Naive thymus-derived CD4-positive, alpha-beta T cell (primary cell): ENCODE data around the gene MACROD2. TPM values are rescaled to one million over a fixed set of nuclear protein-coding genes. Genes with fewer than 3 reads are reported as not detected.

Source experiments
- ATAC-seq: fragments of 150-1000 bp; cut with Tn5 transposase; 2 replicates; pipeline ENCODE4 v1.10.0; 2021; ENCODE audit warnings: mild to moderate bottlenecking, moderate library complexity
- CTCF ChIA-PET: fragments of 350-600 bp; sonication (Branson Sonifier 250); formaldehyde crosslinking; loops from one replicate; lab custom pipeline; 2021; ENCODE audit warnings: antibody characterized with exemption; lab: Charles Lee
- POLR2A ChIA-PET: fragments of 350-600 bp; sonication (Branson Sonifier 250); formaldehyde crosslinking; loops from one replicate; lab custom pipeline; 2021; ENCODE audit warnings: antibody characterized with exemption, inconsistent platforms; lab: Charles Lee
- DNase-seq, 9 donors: peaks; one replicate each; pipeline versions ENCODE4 v3.0.0 to v3.0.0-alpha.2; 2020 to 2022; ENCODE audit warnings: mixed read lengths in 1 of 9
- H3K27ac ChIP-seq: one replicate; pipeline ENCODE4 v1.7.0; 2013; ENCODE audit warnings: mild to moderate bottlenecking, low read depth, low read length, moderate library complexity
- H3K27me3 ChIP-seq, 2 donors: one replicate each; pipeline ENCODE4 v1.7.0; 2013; ENCODE audit warnings: low read length in 2 of 2, mild to moderate bottlenecking in 2 of 2, moderate library complexity in 2 of 2; ENCODE audit not compliant: control insufficient read depth in 2 of 2, insufficient read depth in 2 of 2
- H3K36me3 ChIP-seq, 3 experiments: 1 replicate in 2 of 3; 2 replicates in 1 of 3; pipeline ENCODE4 v1.7.0; 2013; ENCODE audit warnings: low read length in 3 of 3, mild to moderate bottlenecking in 3 of 3, moderate library complexity in 1 of 3; ENCODE audit not compliant: insufficient read depth in 3 of 3, control insufficient read depth in 2 of 3
- H3K4me1 ChIP-seq, 2 donors: one replicate each; pipeline ENCODE4 v1.7.0; 2013; ENCODE audit warnings: low read length in 2 of 2, mild to moderate bottlenecking in 2 of 2, moderate library complexity in 1 of 2; ENCODE audit not compliant: control insufficient read depth in 2 of 2, insufficient read depth in 2 of 2
- H3K4me3 ChIP-seq: 2 replicates; pipeline ENCODE4 v1.7.0; 2013; ENCODE audit warnings: mild to moderate bottlenecking, low read length
- H3K9me3 ChIP-seq, 3 experiments: 1 replicate in 2 of 3; 2 replicates in 1 of 3; pipeline ENCODE4 v1.7.0; 2013; ENCODE audit warnings: low read length in 3 of 3; ENCODE audit not compliant: control insufficient read depth in 2 of 3
- H3K27ac Mint-ChIP-seq, 9 donors: one replicate each; pipeline ENCODE4 v1.8.0; 2020 to 2022; ENCODE audit warnings: mixed read lengths in 9 of 9, mild to moderate bottlenecking in 8 of 9, moderate library complexity in 5 of 9, inconsistent platforms in 2 of 9
- H3K27me3 Mint-ChIP-seq, 5 donors: one replicate each; pipeline ENCODE4 v1.8.0; 2021 to 2022; ENCODE audit warnings: mixed read lengths in 5 of 5, mild to moderate bottlenecking in 1 of 5
- H3K36me3 Mint-ChIP-seq, 5 donors: one replicate each; pipeline ENCODE4 v1.8.0; 2020 to 2022; ENCODE audit warnings: mixed read lengths in 5 of 5, mild to moderate bottlenecking in 3 of 5, inconsistent platforms in 1 of 5
- H3K4me1 Mint-ChIP-seq, 7 donors: one replicate each; pipeline ENCODE4 v1.8.0; 2020 to 2022; ENCODE audit warnings: mixed read lengths in 7 of 7, mild to moderate bottlenecking in 3 of 7, inconsistent platforms in 1 of 7
- H3K4me3 Mint-ChIP-seq, 10 donors: one replicate each; pipeline ENCODE4 v1.8.0; 2020 to 2022; ENCODE audit warnings: mild to moderate bottlenecking in 10 of 10, mixed read lengths in 10 of 10, moderate library complexity in 6 of 10, inconsistent platforms in 2 of 10
- H3K9me3 Mint-ChIP-seq, 11 donors: one replicate each; pipeline ENCODE4 v1.8.0; 2020 to 2022; ENCODE audit warnings: mixed read lengths in 11 of 11, mild to moderate bottlenecking in 4 of 11, inconsistent platforms in 1 of 11, moderate library complexity in 1 of 11
- intact Hi-C, 2 donors: fragments of 100-400 bp; cut with micrococcal nuclease; formaldehyde crosslinking; loops; one replicate each; pipeline ENCODE4 v1.15.1; 2023
- polyA plus RNA-seq, 2 donors: library from polyadenylated mRNA; unstranded; fragments of 300-500 nt; fragmentation: Illumina TruSeq; gene quantifications; one replicate each; pipeline ENCODE4 v1.2.3, GENCODE V29; 2021
- total RNA-seq, 6 experiments: library from RNA in 5 of 6; stranded (reverse) in 5 of 6; gene quantifications; 1 replicate in 5 of 6; 2 replicates in 1 of 6; pipeline ENCODE4 v1.2.3 and lab custom pipeline; 2021 to 2026

Gene MACROD2
- total and polyA plus RNA-seq, 7 experiments from 2014 or later, result 0.27 to 0.86 (median 0.34) TPM; not detected in 4

DNA sequence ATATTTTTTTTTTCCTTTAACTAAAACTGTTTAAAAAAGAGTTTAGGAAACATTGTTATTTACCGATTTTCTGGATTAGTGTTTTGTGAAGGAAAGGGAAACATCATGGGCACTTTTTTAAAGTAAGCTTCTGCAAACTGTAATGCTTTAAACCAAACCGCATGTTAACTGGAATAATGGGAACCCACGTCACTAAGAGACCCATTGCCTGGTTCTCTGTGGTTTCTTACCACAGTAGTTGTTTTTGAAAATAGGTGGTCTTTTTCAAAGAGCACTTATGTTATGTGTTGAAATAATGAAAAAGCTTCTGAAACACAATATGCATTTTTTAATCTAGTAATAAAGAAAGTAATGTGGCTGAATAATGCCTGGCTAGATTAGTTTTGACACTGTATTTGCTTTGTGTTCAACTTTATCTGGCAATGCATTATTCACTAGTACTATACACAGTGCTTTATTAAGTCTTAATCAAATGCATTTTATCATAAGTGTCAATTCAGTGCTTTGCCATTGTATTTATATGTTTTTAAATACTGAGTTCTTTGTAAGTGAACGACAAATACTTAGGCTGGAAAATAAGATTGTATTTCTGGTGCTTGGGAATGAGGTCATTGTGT, 1096.2 kb downstream of the MACROD2 start:
- no peaks in the 10 kb centered on the region for H3K4me1 Mint-ChIP-seq
- ChIA-PET POLR2A (no interaction called here), CTCF (no interaction called here)
- DNase-seq, result no peak
- Histone ChIP-seq H3K9me3 (no peaks in the 10 kb centered on the region), H3K36me3 (no peaks in the 10 kb centered on the region), H3K4me1 (no peaks in the 10 kb centered on the region), H3K4me3 (no peak overlapping the region), H3K27ac (no peak overlapping the region), H3K27me3 (no peaks in the 10 kb centered on the region)
- no peak overlapping the region for H3K4me3 Mint-ChIP-seq
- no peak overlapping the region for H3K27ac Mint-ChIP-seq
- H3K9me3 Mint-ChIP-seq, result peaks cover 0 to 5% (median 0%) of the 10 kb centered on the region in 11 donors
- ATAC-seq, result no peak
- no peaks in the 10 kb centered on the region for H3K27me3 Mint-ChIP-seq
- no peaks in the 10 kb centered on the region for H3K36me3 Mint-ChIP-seq
- intact Hi-C loops, result no loop called here

DNA sequence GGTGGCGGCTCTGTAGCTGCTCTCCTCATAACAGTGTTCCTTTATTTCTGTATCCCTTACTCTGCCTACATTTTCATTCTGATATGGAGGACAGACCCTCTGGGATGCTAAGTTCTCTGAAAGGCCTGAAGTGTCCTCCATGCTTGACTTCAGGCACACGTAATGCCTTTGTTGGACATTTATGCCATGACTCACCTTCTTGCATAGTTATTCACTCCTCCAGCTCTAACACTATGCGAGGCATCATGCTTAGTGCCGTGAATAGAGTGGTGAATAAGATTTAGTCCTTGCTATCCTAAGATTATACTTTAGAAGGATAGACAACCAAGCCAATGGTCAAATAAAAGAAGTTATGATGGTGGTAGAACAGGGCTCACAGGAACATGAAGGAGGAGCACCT, 1103.0 kb downstream of the MACROD2 start:
- no peak for ATAC-seq
- H3K4me1 Mint-ChIP-seq, result no peaks in the 10 kb centered on the region

DNA sequence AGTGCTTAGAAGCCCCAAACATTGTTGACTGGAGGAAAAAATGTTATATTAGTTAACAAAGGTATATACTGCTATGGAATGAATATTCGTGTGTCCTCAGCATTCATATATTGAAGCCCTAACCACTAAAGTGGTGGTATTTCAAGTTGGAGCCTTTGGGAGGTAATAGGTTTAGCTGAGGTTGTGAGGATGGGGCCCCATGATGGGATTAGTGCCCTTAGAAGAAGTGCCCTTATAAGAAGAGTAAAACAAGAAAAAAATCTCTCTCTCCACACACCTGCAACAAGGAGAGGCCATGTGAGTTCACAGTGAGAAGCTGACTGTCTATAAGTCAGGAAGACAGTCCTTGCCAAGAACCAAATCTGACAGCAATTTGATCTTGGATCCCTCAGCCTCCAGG, 1103.8 kb downstream of the MACROD2 start:
- intact Hi-C loops, result no loop called here
- H3K4me3 ChIP-seq, result no peak overlapping the region
- no peak for ATAC-seq

More for the DNA sequence above, 1103.0 kb downstream of the MACROD2 start:
- ChIA-PET CTCF (no interaction called here), POLR2A (no interaction called here)
- Histone ChIP-seq H3K4me1 (no peaks in the 10 kb centered on the region), H3K9me3 (no peaks in the 10 kb centered on the region), H3K27ac (no peak overlapping the region), H3K4me3 (no peak overlapping the region), H3K27me3 (no peaks in the 10 kb centered on the region), H3K36me3 (no peaks in the 10 kb centered on the region)
- H3K9me3 Mint-ChIP-seq, result peaks cover 0 to 28% (median 5%) of the 10 kb centered on the region in 11 donors
- H3K27me3 Mint-ChIP-seq, result no peaks in the 10 kb centered on the region
- no peak for DNase-seq
- intact Hi-C loops, result no loop called here
- no peaks in the 10 kb centered on the region for H3K36me3 Mint-ChIP-seq
- H3K4me3 Mint-ChIP-seq, result no peak overlapping the region
- no peak overlapping the region for H3K27ac Mint-ChIP-seq

GRCh38 chr20:15100506-15101160, 1105.3 kb downstream of the MACROD2 start:
- Histone ChIP-seq H3K9me3 (no peaks in the 10 kb centered on the region), H3K27ac (no peak overlapping the region), H3K4me3 (no peak overlapping the region), H3K4me1 (no peaks in the 10 kb centered on the region), H3K27me3 (no peaks in the 10 kb centered on the region), H3K36me3 (no peaks in the 10 kb centered on the region)
- Mint-ChIP-seq H3K36me3 (no peaks in the 10 kb centered on the region), H3K9me3 (peaks cover 0 to 34% (median 5%) of the 10 kb centered on the region in 11 donors), H3K4me1 (no peaks in the 10 kb centered on the region), H3K27me3 (no peaks in the 10 kb centered on the region), H3K27ac (no peak overlapping the region), H3K4me3 (no peak overlapping the region)
- POLR2A ChIA-PET, result no interaction called here
- ATAC-seq, result no peak
- intact Hi-C loops, result no loop called here
- CTCF ChIA-PET, result no interaction called here
- DNase-seq, result no peak

More for the DNA sequence above, 1103.8 kb downstream of the MACROD2 start:
- H3K36me3 ChIP-seq, result no peaks in the 10 kb centered on the region
- no peak overlapping the region for H3K27ac ChIP-seq
- CTCF ChIA-PET, result no interaction called here
- Mint-ChIP-seq H3K4me1 (no peaks in the 10 kb centered on the region), H3K9me3 (peaks cover 0 to 34% (median 6%) of the 10 kb centered on the region in 11 donors), H3K36me3 (no peaks in the 10 kb centered on the region), H3K27me3 (no peaks in the 10 kb centered on the region), H3K27ac (no peak overlapping the region), H3K4me3 (no peak overlapping the region)
- H3K9me3 ChIP-seq, result no peaks in the 10 kb centered on the region
- POLR2A ChIA-PET, result no interaction called here
- no peaks in the 10 kb centered on the region for H3K4me1 ChIP-seq
- no peak for DNase-seq
- no peaks in the 10 kb centered on the region for H3K27me3 ChIP-seq

DNA sequence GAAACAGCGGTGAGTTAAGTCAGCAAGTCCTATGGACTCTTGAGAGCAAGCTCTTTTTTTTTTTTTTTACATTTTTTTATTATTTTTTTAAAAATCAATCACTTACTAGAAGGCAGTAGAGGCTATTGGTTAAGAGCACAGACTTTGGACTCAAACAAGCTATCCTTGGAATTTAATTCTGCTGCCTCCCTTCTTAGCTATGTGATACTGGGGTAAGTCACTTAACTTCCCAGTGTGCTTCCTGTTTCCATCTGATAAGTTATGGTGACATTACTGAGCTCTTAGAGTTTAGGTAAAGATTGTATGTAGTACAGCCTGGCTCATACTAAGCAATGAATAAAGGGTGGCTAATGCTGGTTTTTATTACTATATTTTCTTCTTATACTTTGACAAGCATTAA, 1112.6 kb downstream of the MACROD2 start:
- Histone ChIP-seq H3K36me3 (no peaks in the 10 kb centered on the region), H3K27ac (no peak overlapping the region), H3K4me3 (no peak overlapping the region), H3K4me1 (no peaks in the 10 kb centered on the region), H3K27me3 (no peaks in the 10 kb centered on the region), H3K9me3 (no peaks in the 10 kb centered on the region)
- Mint-ChIP-seq H3K27me3 (no peaks in the 10 kb centered on the region), H3K9me3 (peaks cover 0 to 15% (median 4%) of the 10 kb centered on the region in 11 donors), H3K4me3 (no peak overlapping the region), H3K36me3 (no peaks in the 10 kb centered on the region), H3K4me1 (no peaks in the 10 kb centered on the region), H3K27ac (no peak overlapping the region)
- CTCF ChIA-PET, result no interaction called here
- ATAC-seq (no peak), DNase-seq (no peak)
- POLR2A ChIA-PET, result no interaction called here
- intact Hi-C loops, result no loop called here

DNA sequence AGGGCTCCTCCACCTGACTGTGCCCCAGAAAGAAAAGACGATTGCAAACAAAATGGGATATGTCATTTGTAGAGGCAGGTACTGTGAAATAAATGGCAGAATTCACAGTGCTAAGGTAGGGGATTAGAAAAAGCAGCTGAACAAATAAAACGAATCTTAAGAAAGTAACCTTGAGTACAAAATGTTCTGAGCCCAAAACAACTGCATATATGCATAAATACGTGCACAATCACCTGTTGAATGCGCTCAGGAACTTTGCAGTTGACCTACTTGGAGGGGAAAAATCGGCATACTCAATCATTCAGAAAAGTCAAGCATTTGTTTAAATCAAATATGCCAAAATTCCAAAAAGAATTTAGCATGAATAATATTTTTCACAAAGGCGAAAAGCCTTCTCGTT, 1114.2 kb downstream of the MACROD2 start:
- Mint-ChIP-seq H3K4me1 (no peaks in the 10 kb centered on the region), H3K9me3 (peaks cover 0 to 9% (median 4%) of the 10 kb centered on the region in 11 donors)

DNA sequence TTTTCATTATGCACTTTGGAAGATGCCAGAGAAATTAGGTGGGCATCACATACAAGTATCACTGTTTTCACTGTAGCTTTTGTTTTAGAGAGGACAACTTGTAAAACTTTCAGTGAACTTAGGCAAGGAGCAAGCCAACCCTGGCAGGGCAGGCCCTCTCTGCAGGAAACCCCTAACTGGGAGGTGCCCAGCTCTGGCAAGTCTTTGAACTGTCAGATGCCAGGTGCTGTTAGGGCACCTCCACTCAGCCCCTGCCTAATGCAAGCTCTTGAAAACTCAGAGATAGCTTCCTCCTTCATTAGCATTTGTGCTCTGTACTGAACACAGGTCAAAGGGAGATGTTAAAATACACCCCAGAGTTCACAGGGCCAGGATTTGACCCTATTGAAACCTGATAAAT, 1116.3 kb downstream of the MACROD2 start:
- ATAC-seq (no peak), DNase-seq (no peak)
- Mint-ChIP-seq H3K36me3 (no peaks in the 10 kb centered on the region), H3K4me1 (no peaks in the 10 kb centered on the region), H3K4me3 (no peak overlapping the region), H3K9me3 (peaks cover 0 to 11% (median 4%) of the 10 kb centered on the region in 11 donors), H3K27ac (no peak overlapping the region), H3K27me3 (no peaks in the 10 kb centered on the region)
- Histone ChIP-seq H3K27ac (no peak overlapping the region), H3K36me3 (no peaks in the 10 kb centered on the region), H3K4me3 (no peak overlapping the region), H3K9me3 (no peaks in the 10 kb centered on the region), H3K4me1 (no peaks in the 10 kb centered on the region), H3K27me3 (no peaks in the 10 kb centered on the region)
- ChIA-PET POLR2A (no interaction called here), CTCF (no interaction called here)
- intact Hi-C loops, result no loop called here

More for the DNA sequence above, 1114.2 kb downstream of the MACROD2 start:
- no peak overlapping the region for H3K4me3 Mint-ChIP-seq
- H3K27me3 ChIP-seq, result no peaks in the 10 kb centered on the region
- H3K27ac Mint-ChIP-seq, result no peak overlapping the region
- H3K36me3 ChIP-seq, result no peaks in the 10 kb centered on the region
- H3K4me1 ChIP-seq, result no peaks in the 10 kb centered on the region
- no peaks in the 10 kb centered on the region for H3K27me3 Mint-ChIP-seq
- ATAC-seq (no peak), DNase-seq (no peak)
- ChIA-PET CTCF (no interaction called here), POLR2A (no interaction called here)
- no peak overlapping the region for H3K27ac ChIP-seq
- no peak overlapping the region for H3K4me3 ChIP-seq
- H3K9me3 ChIP-seq, result no peaks in the 10 kb centered on the region
- intact Hi-C loops, result no loop called here
- no peaks in the 10 kb centered on the region for H3K36me3 Mint-ChIP-seq
